ENCODE results near the gene ACAP3. TPM values are rescaled to one million over a fixed set of nuclear protein-coding genes. Genes with fewer than 3 reads are reported as not detected.

ACAP3 gene
- polyA plus RNA-seq, 2 of the 4 experiments (the other 2 are of a cell fraction), result 6.6 to 24.2 TPM

GRCh38 chr1:1311107-1312104, 3.7 kb upstream of the ACAP3 start:
- DNase-seq (ENCODE audit: low read depth in 1 of 2, low spot score in 1 of 2) (no peak), FAIRE-seq (no peak), ATAC-seq (no peak)
- Histone ChIP-seq H3K4me1 (peaks cover 16% of the 10 kb centered on the region), H3K9me3 (no peaks in the 10 kb centered on the region), H3K4me2 (no peak overlapping the region), H3K27ac (no peak overlapping the region), H3K4me3 (no peak overlapping the region)
- POLR2A ChIA-PET, result interaction anchor here (1.0 kb wide), 1 partner anchor 88 kb away, joined by 3 read pairs; the partner anchor contains the start of gene CCNL2
- CTCF ChIA-PET, result interaction anchor here (1.6 kb wide), 1 partner anchor 9 kb away, joined by 4 read pairs; no protein-coding TSS in a partner anchor
- TF ChIP-seq MAZ (IDR thresholded peaks at IDR 0.05; ENCODE audit: borderline replicate concordance, low read depth, low read length) (no peak), HES2 (IDR thresholded peaks at IDR 0.05) (no peak), RNF2 (IDR thresholded peaks at IDR 0.05; ENCODE audit: borderline replicate concordance, low read depth) (no peak), MYC (IDR thresholded peaks at IDR 0.05; ENCODE audit: borderline replicate concordance, low read length) (no peak), CHD4 (IDR thresholded peaks at IDR 0.05; ENCODE audit: borderline replicate concordance) (no peak), ZC3H11A (IDR thresholded peaks at IDR 0.05) (no peak), BCL3 (IDR thresholded peaks at IDR 0.05) (no peak), KDM5A (IDR thresholded peaks at IDR 0.05) (no peak), MAX (IDR thresholded peaks at IDR 0.05) (no peak), ZFP36 (IDR thresholded peaks at IDR 0.05; ENCODE audit: borderline replicate concordance, partially characterized antibody) (no peak), CBX2 (IDR thresholded peaks at IDR 0.05; ENCODE audit: borderline replicate concordance, low read depth) (no peak), RARB (CRISPR knock-in tag; IDR thresholded peaks at IDR 0.05) (no peak), ATOH8 (CRISPR knock-in tag; IDR thresholded peaks at IDR 0.05; ENCODE audit: low read depth) (no peak), E2F6 (IDR thresholded peaks at IDR 0.05; ENCODE audit: borderline replicate concordance, low read depth) (no peak), FOSL2 (IDR thresholded peaks at IDR 0.05) (no peak), FOSL2 (CRISPR knock-in tag; IDR thresholded peaks at IDR 0.05) (no peak), BHLHE40 (IDR thresholded peaks at IDR 0.05; ENCODE audit: low read depth, low read length) (no peak), HOXA7 (CRISPR knock-in tag; IDR thresholded peaks at IDR 0.05) (no peak), HEYL (CRISPR knock-in tag; IDR thresholded peaks at IDR 0.05) (no peak), NR3C1 (IDR thresholded peaks at IDR 0.05) (no peak)
- 98% methylated on average over 8 of the region's 22 CpGs for WGBS (ENCODE audit: missing lambda C conversion rate)

GRCh38 chr1:1310476-1311053, 2.8 kb upstream of the ACAP3 start:
- 85% methylated on average over 7 of the region's 21 CpGs for WGBS (ENCODE audit: missing lambda C conversion rate)
- FAIRE-seq (no peak), ATAC-seq (no peak), DNase-seq (ENCODE audit: low read depth in 1 of 2, low spot score in 1 of 2) (no peak)
- no peak overlapping the region for H3K4me2 ChIP-seq
- H3K9me3 ChIP-seq, result no peaks in the 10 kb centered on the region
- TF ChIP-seq SMC3 (IDR thresholded peaks at IDR 0.05) (no peak), MAX (IDR thresholded peaks at IDR 0.05) (no peak), E2F6 (IDR thresholded peaks at IDR 0.05; ENCODE audit: borderline replicate concordance, low read depth) (no peak), EHMT2 (IDR thresholded peaks at IDR 0.05; ENCODE audit: low read depth) (no peak), NR3C1 (IDR thresholded peaks at IDR 0.05) (no peak), FOSB (CRISPR knock-in tag; IDR thresholded peaks at IDR 0.05) (no peak), HOXB5 (CRISPR knock-in tag; IDR thresholded peaks at IDR 0.05) (no peak), BHLHE40 (IDR thresholded peaks at IDR 0.05; ENCODE audit: low read depth, low read length) (no peak), ATOH8 (CRISPR knock-in tag; IDR thresholded peaks at IDR 0.05; ENCODE audit: low read depth) (no peak), RNF2 (IDR thresholded peaks at IDR 0.05; ENCODE audit: borderline replicate concordance, low read depth) (no peak), CBX8 (IDR thresholded peaks at IDR 0.05) (no peak)
- ChIA-PET POLR2A (no interaction called here), CTCF (interaction anchor here (1.6 kb wide), 1 partner anchor 8 kb away, joined by 4 read pairs; no protein-coding TSS in a partner anchor)
- H3K4me1 ChIP-seq, result peaks cover 24% of the 10 kb centered on the region
- H3K27ac ChIP-seq, result no peak overlapping the region
- H3K4me3 ChIP-seq, result no peak overlapping the region
